IMR-90 (cell line): ENCODE measurements around the gene ELL. TPM values are rescaled to one million over a fixed set of nuclear protein-coding genes. Genes with fewer than 3 reads are reported as not detected.

Experiments
- ATAC-seq: fragments of 200-7000 bp; cut with Tn5 transposase; 2 replicates; pipeline ENCODE4 v1.9.1; 2020; ENCODE audit warnings: low read depth, mild to moderate bottlenecking, moderate library complexity
- BruUV-seq: library from RNA; stranded (reverse); fragments of 400-500 nt; replicated peaks from 2 replicates; lab custom pipeline; 2021; lab: Mats Ljungman, UMichigan
- CTCF ChIA-PET: fragments of 300-600 bp; formaldehyde crosslinking; extraction: SDS; loops from one replicate; lab custom pipeline; 2021; ENCODE audit warnings: antibody characterized with exemption; lab: Yijun Ruan, JAX
- POLR2A ChIA-PET: fragments of 300-600 bp; sonication (Branson Sonifier 250); formaldehyde crosslinking; loops from one replicate; lab custom pipeline; 2022; ENCODE audit warnings: antibody characterized with exemption; ENCODE audit not compliant: unreplicated experiment; lab: Charles Lee
- DNase-seq: peaks from one replicate; pipeline ENCODE4 v3.0.0; 2013
- H2AFZ ChIP-seq: replicated peaks from 2 replicates; pipeline ENCODE3; 2013; ENCODE audit warnings: low read length, mild to moderate bottlenecking; ENCODE audit not compliant: poor library complexity
- H2AK5ac ChIP-seq: 2 replicates; pipeline ENCODE4 v1.6.1; 2013; ENCODE audit warnings: low read depth, low read length, inconsistent platforms
- H2AK9ac ChIP-seq: replicated peaks from 2 replicates; pipeline ENCODE3; 2013; ENCODE audit warnings: mild to moderate bottlenecking, low read depth, low read length, moderate library complexity; ENCODE audit not compliant: poor library complexity
- H2BK120ac ChIP-seq: 2 replicates; pipeline ENCODE4 v1.6.1; 2013; ENCODE audit warnings: low read depth, low read length, inconsistent platforms
- H2BK15ac ChIP-seq: 3 replicates; pipeline ENCODE4 v1.6.1; 2013; ENCODE audit warnings: low read depth, low read length, inconsistent platforms
- H2BK20ac ChIP-seq: 2 replicates; pipeline ENCODE4 v1.6.1; 2013; ENCODE audit warnings: low read depth, mild to moderate bottlenecking, inconsistent platforms, low read length, moderate library complexity
- H2BK5ac ChIP-seq: 2 replicates; pipeline ENCODE4 v1.6.1; 2013; ENCODE audit warnings: mild to moderate bottlenecking, low read depth, low read length, inconsistent platforms; ENCODE audit not compliant: poor library complexity, severe bottlenecking
- H3K14ac ChIP-seq: replicated peaks from 2 replicates; pipeline ENCODE4 v1.6.1; 2013; ENCODE audit warnings: low read depth, low read length, inconsistent platforms
- H3K18ac ChIP-seq: 2 replicates; pipeline ENCODE4 v1.6.1; 2013; ENCODE audit warnings: low read depth, low read length, control low read depth
- H3K23ac ChIP-seq: 2 replicates; pipeline ENCODE4 v1.6.1; 2013; ENCODE audit warnings: low read depth, low read length, inconsistent platforms
- H3K27ac ChIP-seq: 2 replicates; pipeline ENCODE4 v1.5.1; 2013; ENCODE audit warnings: mild to moderate bottlenecking, control low read depth, low read length; ENCODE audit not compliant: insufficient read depth
- H3K27me3 ChIP-seq: 2 replicates; pipeline ENCODE4 v1.6.1; 2013; ENCODE audit warnings: low read length; ENCODE audit not compliant: control insufficient read depth, insufficient read depth
- H3K36me3 ChIP-seq: 2 replicates; pipeline ENCODE4 v1.6.1; 2013; ENCODE audit warnings: low read length, mixed read lengths; ENCODE audit not compliant: control insufficient read depth, insufficient read depth
- H3K4ac ChIP-seq: 2 replicates; pipeline ENCODE4 v1.6.1; 2013; ENCODE audit warnings: low read depth, low read length, inconsistent platforms
- H3K4me1 ChIP-seq: 2 replicates; pipeline ENCODE4 v1.6.1; 2013; ENCODE audit warnings: low read length, mixed read lengths; ENCODE audit not compliant: control insufficient read depth, insufficient read depth
- H3K4me2 ChIP-seq: 2 replicates; pipeline ENCODE4 v1.6.1; 2013; ENCODE audit warnings: low read depth, mild to moderate bottlenecking, control low read depth, low read length, moderate library complexity
- H3K4me3 ChIP-seq: 2 replicates; pipeline ENCODE4 v1.5.1; 2013; ENCODE audit warnings: low read depth, mild to moderate bottlenecking, control low read depth, low read length, moderate library complexity; ENCODE audit not compliant: insufficient read depth
- H3K56ac ChIP-seq: 2 replicates; pipeline ENCODE4 v1.6.1; 2013; ENCODE audit warnings: low read length, inconsistent platforms; ENCODE audit not compliant: insufficient read depth; ENCODE audit errors: extremely low read depth
- H3K79me1 ChIP-seq, 2 experiments: 2 replicates each; pipeline ENCODE4 v1.6.1; 2013; ENCODE audit warnings: low read length in 2 of 2, inconsistent platforms in 1 of 2, low read depth in 1 of 2
- H3K9ac ChIP-seq: 2 replicates; pipeline ENCODE4 v1.6.1; 2013; ENCODE audit warnings: low read depth, low read length, control low read depth
- H3K9me1 ChIP-seq: 2 replicates; pipeline ENCODE4 v1.6.1; 2013; ENCODE audit warnings: low read length, inconsistent platforms; ENCODE audit not compliant: insufficient read depth
- H3K9me3 ChIP-seq: 2 replicates; pipeline ENCODE4 v1.6.1; 2013; ENCODE audit warnings: low read length; ENCODE audit not compliant: control insufficient read depth, insufficient read depth
- H4K20me1 ChIP-seq: 2 replicates; pipeline ENCODE4 v1.6.1; 2013; ENCODE audit warnings: low read length, inconsistent platforms; ENCODE audit not compliant: insufficient read depth
- H4K5ac ChIP-seq: 2 replicates; pipeline ENCODE4 v1.6.1; 2013; ENCODE audit warnings: mild to moderate bottlenecking, low read depth, low read length, control low read depth
- H4K8ac ChIP-seq, 2 experiments: 2 replicates each; pipeline ENCODE4 v1.6.1; 2013; ENCODE audit warnings: low read depth in 2 of 2, low read length in 2 of 2, control low read depth in 1 of 2, inconsistent platforms in 1 of 2
- H4K91ac ChIP-seq: 2 replicates; pipeline ENCODE4 v1.6.1; 2013; ENCODE audit warnings: low read depth, low read length, inconsistent platforms; ENCODE audit not compliant: insufficient read depth
- MXI1 ChIP-seq: IDR thresholded peaks from 2 replicates; pipeline ENCODE4 v1.6.1; 2012; ENCODE audit warnings: low read depth, mild to moderate bottlenecking, low read length, moderate library complexity, borderline replicate concordance
- WGBS, 2 experiments: methylation state at CpG; one replicate each; pipeline versions ENCODE4 v1.1.5 to v1.1.7; 2013; ENCODE audit warnings: missing lambda C conversion rate in 2 of 2; ENCODE audit not compliant: insufficient read length in 1 of 2; ENCODE audit errors: extremely low coverage in 2 of 2; 5-methylcytosine and 5-hydroxymethylcytosine counted together
- dilution Hi-C: fragments of 300-500 bp; cut with HindIII; formaldehyde crosslinking; loops from one replicate; pipeline ENCODE4 v1.14.3; 2018; ENCODE audit warnings: low sequenced_read_pairs; ENCODE audit not compliant: unreplicated experiment
- in situ Hi-C: fragments of 300-500 bp; cut with MboI; formaldehyde crosslinking; loops from 3 replicates; pipeline ENCODE4 v1.14.3; 2019; ENCODE audit warnings: low sequenced_read_pairs, inconsistent platforms, mixed read lengths
- intact Hi-C: fragments of 100-400 bp; cut with micrococcal nuclease; formaldehyde crosslinking; loops from 2 replicates; pipeline ENCODE4 v1.10.0; 2022
- polyA plus RNA-seq, 3 experiments: library from polyadenylated mRNA; depleted of rRNA; stranded (reverse); fragments of >200 nt; gene quantifications; 2 replicates each; pipeline ENCODE4 v1.2.3, GENCODE V29; 2012; ENCODE audit warnings: low replicate concordance in 1 of 3
- total RNA-seq: library from RNA; depleted of rRNA; stranded (reverse); fragments of >200 nt; gene quantifications from 2 replicates; pipeline ENCODE4 v1.2.3, GENCODE V29; 2012

Gene ELL
- total and polyA plus RNA-seq, 2 of the 4 experiments (the other 2 are of a cell fraction) = 6.3 to 13.1 TPM

- dilution Hi-C loops (no loop called here), in situ Hi-C loops (no loop called here), intact Hi-C loops (no loop called here)
- TF ChIP-seq MXI1 = no peak
- ATAC-seq = no peak
- Histone ChIP-seq H3K27ac (no peak overlapping the region), H2BK5ac (no peak overlapping the region), H4K20me1 (peaks cover 58% of the 10 kb centered on the region), H3K4me2 (no peak overlapping the region), H3K4me3 (no peak overlapping the region), H3K9me1 (peaks cover 29% of the 10 kb centered on the region), H2BK15ac (no peak overlapping the region), H3K23ac (no peak overlapping the region), H3K27me3 (no peaks in the 10 kb centered on the region), H2AFZ (no peak overlapping the region), H3K4me1 (peaks cover 25% of the 10 kb centered on the region), H2BK120ac (no peak overlapping the region), H3K79me1 (peaks cover 31 to 95% of the 10 kb centered on the region in 2 experiments), H3K9me3 (no peaks in the 10 kb centered on the region), H3K9ac (no peak overlapping the region), H4K8ac (no peak overlapping the region), H2BK20ac (peak overlapping the region; percentile 50; the same call in 1 of the 2 replicates), H4K91ac (no peak overlapping the region), H3K36me3 (peaks cover 13% of the 10 kb centered on the region; the same call in 1 of the 2 replicates), H2AK9ac (peak overlapping the region; percentile 71), H3K56ac (no peak overlapping the region), H3K18ac (no peak overlapping the region), H4K5ac (no peak overlapping the region), H3K4ac (0 out of 2 replicates have a peak overlapping the region, but pooled peaks have one; percentile 4), H3K14ac (peak overlapping the region; percentile 43; the same call in 1 of the 2 replicates), H2AK5ac (peak overlapping the region; percentile 49; the same call in 1 of the 2 replicates)
- POLR2A ChIA-PET = no interaction called here
- DNase-seq = no peak
- WGBS, 2 experiments = 87% methylated on average over 5 of the region's 13 CpGs; no CpG with 5 or more reads in 1 of the 2 experiments
- CTCF ChIA-PET = interaction anchor here (1.3 kb wide), 1 partner anchor 45 kb away, joined by 3 read pairs; no protein-coding TSS in a partner anchor
- no TSS peak for BruUV-seq
Measured at GRCh38 chr19:18474366-18474887, 47.4 kb downstream of the ELL start.
